OCI-LY7 (cell line): ENCODE measurements around the gene ADCY5. TPM values are rescaled to one million over a fixed set of nuclear protein-coding genes. Genes with fewer than 3 reads are reported as not detected.

ENCODE experiments used
- BruUV-seq: library from RNA; stranded (reverse); fragments of 400-500 nt; replicated peaks from 2 replicates; lab custom pipeline; 2021; lab: Mats Ljungman, UMichigan
- CTCF ChIA-PET: fragments of 300-600 bp; sonication (Branson Sonifier 250); formaldehyde crosslinking; loops from one replicate; lab custom pipeline; 2022; ENCODE audit warnings: antibody characterized with exemption; ENCODE audit not compliant: unreplicated experiment; lab: Charles Lee
- POLR2A ChIA-PET: fragments of 300-600 bp; sonication (Branson Sonifier 250); formaldehyde crosslinking; loops from one replicate; lab custom pipeline; 2022; ENCODE audit warnings: antibody characterized with exemption; lab: Charles Lee
- DNase-seq: peaks from one replicate; pipeline ENCODE4 v3.0.0-alpha.2; 2015; ENCODE audit warnings: low spot score
- H2AFZ ChIP-seq: fragments of 200-600 bp; sonication (generic), shearing (Covaris generic); 2 replicates; pipeline ENCODE4 v1.6.1; 2014; ENCODE audit warnings: mild to moderate bottlenecking, antibody characterized with exemption, low read length, moderate library complexity
- H3K27ac ChIP-seq: fragments of 200-600 bp; sonication (generic); 2 replicates; pipeline ENCODE4 v1.5.1; 2014; ENCODE audit warnings: mixed run types, low read depth, mild to moderate bottlenecking, moderate library complexity, low read length, inconsistent platforms; ENCODE audit not compliant: poor library complexity, severe bottlenecking
- H3K36me3 ChIP-seq: fragments of 200-600 bp; sonication (generic); 2 replicates; pipeline ENCODE4 v1.6.1; 2014; ENCODE audit warnings: mild to moderate bottlenecking, antibody characterized with exemption, low read length, moderate library complexity, mixed read lengths; ENCODE audit not compliant: insufficient read depth
- H3K4me1 ChIP-seq: fragments of 200-600 bp; sonication (generic); 2 replicates; pipeline ENCODE4 v1.5.1; 2014; ENCODE audit warnings: mild to moderate bottlenecking, low read length; ENCODE audit not compliant: insufficient read depth, poor library complexity, severe bottlenecking
- H3K4me2 ChIP-seq: fragments of 200-600 bp; sonication (generic); 2 replicates; pipeline ENCODE4 v1.6.1; 2014; ENCODE audit warnings: mild to moderate bottlenecking, low read length
- H3K4me3 ChIP-seq: fragments of 200-600 bp; sonication (generic); 2 replicates; pipeline ENCODE4 v1.5.1; 2014; ENCODE audit warnings: mild to moderate bottlenecking, low read depth, low read length; ENCODE audit not compliant: poor library complexity, severe bottlenecking
- H3K79me2 ChIP-seq: fragments of 200-600 bp; sonication (generic); 2 replicates; pipeline ENCODE4 v1.6.1; 2016; ENCODE audit warnings: low read depth, mild to moderate bottlenecking, low read length, moderate library complexity, mixed read lengths; ENCODE audit not compliant: insufficient read depth
- H3K9me2 ChIP-seq: fragments of 200-600 bp; sonication (generic); 2 replicates; pipeline ENCODE4 v1.6.1; 2016; ENCODE audit warnings: mild to moderate bottlenecking, low read length, mixed read lengths; ENCODE audit not compliant: insufficient read depth
- H3K9me3 ChIP-seq: fragments of 200-600 bp; sonication (generic); 2 replicates; pipeline ENCODE4 v1.6.1; 2014; ENCODE audit warnings: mild to moderate bottlenecking, mixed run types, low read length, mixed read lengths
- H4K20me1 ChIP-seq: fragments of 200-600 bp; sonication (generic); 2 replicates; pipeline ENCODE4 v1.6.1; 2014; ENCODE audit warnings: mild to moderate bottlenecking, antibody characterized with exemption, low read length, moderate library complexity, mixed read lengths; ENCODE audit not compliant: insufficient read depth
- EZH2phosphoT487 ChIP-seq: fragments of 200-600 bp; sonication (generic); IDR thresholded peaks from 2 replicates; pipeline ENCODE4 v1.6.1; 2018; ENCODE audit warnings: low read depth, borderline replicate concordance, mild to moderate bottlenecking, mixed run types, antibody characterized with exemption, low read length, moderate library complexity, mixed read lengths
- intact Hi-C: fragments of 100-400 bp; cut with micrococcal nuclease; formaldehyde crosslinking; loops from one replicate; pipeline ENCODE4 v1.10.0; 2022; ENCODE audit not compliant: unreplicated experiment
- total RNA-seq, 2 experiments: library from RNA; depleted of rRNA in 1 of 2; stranded (reverse); fragments of >200 nt in 1 of 2; shearing (Covaris generic) in 1 of 2; gene quantifications; 2 replicates each; pipeline ENCODE4 v1.2.3, GENCODE V29; 2014 to 2022
- TF ChIP-seq, protein P1 (sequence below): fragments of 200-600 bp; sonication (generic); conservative IDR thresholded peaks from 2 replicates; pipeline ENCODE4 v1.5.1; 2014; ENCODE audit warnings: mild to moderate bottlenecking, antibody characterized with exemption, low read length, moderate library complexity, mixed read lengths

The ADCY5 gene
- total RNA-seq, 2 experiments from 2014 or later: 0.03 to 0.63 TPM

DNA sequence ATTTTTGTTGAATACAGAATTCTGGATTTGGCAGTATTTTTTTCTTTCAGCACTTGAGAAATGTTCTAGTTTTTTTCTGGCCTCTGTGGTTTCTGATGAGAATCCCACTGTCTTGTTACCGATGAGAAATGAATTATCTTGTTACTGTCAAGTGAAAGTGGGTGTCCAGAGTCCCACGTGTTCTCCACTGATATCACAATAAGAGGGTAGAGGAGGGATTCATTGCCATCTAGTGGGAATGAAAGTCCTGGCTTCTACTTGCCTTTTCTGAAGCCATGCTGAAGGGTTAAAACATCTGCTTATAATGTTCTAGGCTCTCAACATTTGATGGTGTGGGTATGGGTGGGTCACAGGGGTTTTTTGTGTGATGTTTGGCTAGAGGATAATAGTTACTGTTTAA is 181.1 kb downstream of the ADCY5 start:
- no peaks in the 10 kb centered on the region for H3K9me3 ChIP-seq
- H3K4me3 ChIP-seq: no peak overlapping the region
- ChIA-PET CTCF (no interaction called here), POLR2A (no interaction called here)
- intact Hi-C loops: no loop called here
- TF ChIP-seq EZH2phosphoT487: no peak
- TF ChIP-seq, protein P1, sequence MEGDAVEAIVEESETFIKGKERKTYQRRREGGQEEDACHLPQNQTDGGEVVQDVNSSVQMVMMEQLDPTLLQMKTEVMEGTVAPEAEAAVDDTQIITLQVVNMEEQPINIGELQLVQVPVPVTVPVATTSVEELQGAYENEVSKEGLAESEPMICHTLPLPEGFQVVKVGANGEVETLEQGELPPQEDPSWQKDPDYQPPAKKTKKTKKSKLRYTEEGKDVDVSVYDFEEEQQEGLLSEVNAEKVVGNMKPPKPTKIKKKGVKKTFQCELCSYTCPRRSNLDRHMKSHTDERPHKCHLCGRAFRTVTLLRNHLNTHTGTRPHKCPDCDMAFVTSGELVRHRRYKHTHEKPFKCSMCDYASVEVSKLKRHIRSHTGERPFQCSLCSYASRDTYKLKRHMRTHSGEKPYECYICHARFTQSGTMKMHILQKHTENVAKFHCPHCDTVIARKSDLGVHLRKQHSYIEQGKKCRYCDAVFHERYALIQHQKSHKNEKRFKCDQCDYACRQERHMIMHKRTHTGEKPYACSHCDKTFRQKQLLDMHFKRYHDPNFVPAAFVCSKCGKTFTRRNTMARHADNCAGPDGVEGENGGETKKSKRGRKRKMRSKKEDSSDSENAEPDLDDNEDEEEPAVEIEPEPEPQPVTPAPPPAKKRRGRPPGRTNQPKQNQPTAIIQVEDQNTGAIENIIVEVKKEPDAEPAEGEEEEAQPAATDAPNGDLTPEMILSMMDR: no peak
- no peak overlapping the region for H3K4me2 ChIP-seq
- no peaks in the 10 kb centered on the region for H3K9me2 ChIP-seq
- no peaks in the 10 kb centered on the region for H3K79me2 ChIP-seq
- DNase-seq: no peak
- BruUV-seq: no TSS peak
- no peaks in the 10 kb centered on the region for H3K4me1 ChIP-seq
- H2AFZ ChIP-seq: no peak overlapping the region
- 0 out of 2 replicates have a peak, but pooled peaks cover 3% of the 10 kb centered on the region for H3K36me3 ChIP-seq
- no peaks in the 10 kb centered on the region for H4K20me1 ChIP-seq
- no peak overlapping the region for H3K27ac ChIP-seq

DNA sequence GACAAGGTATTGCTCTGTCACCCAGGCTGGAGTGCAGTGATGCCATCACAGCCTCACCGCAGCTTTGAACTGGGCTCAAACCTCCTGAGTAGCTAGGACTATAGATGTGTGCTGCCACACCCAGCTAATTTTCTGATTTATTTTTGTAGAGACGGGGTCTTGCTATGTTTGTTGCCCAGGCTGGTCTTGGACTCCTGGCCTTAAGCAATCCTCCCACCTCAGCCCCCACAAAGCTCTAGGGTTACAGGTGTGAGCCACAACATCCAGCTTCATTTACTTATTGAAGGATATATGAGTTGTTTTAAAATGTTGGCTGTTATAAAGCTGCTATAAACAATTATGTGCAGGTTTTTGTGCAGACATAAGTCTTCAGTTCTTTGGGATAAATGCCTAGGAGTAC is 184.9 kb downstream of the ADCY5 start:
- H3K36me3 ChIP-seq: peaks cover 6% of the 10 kb centered on the region; the same call in 1 of the 2 replicates
- H3K4me1 ChIP-seq: peaks cover 7% of the 10 kb centered on the region
- no peak for DNase-seq
- intact Hi-C loops: no loop called here
- no peaks in the 10 kb centered on the region for H3K9me2 ChIP-seq
- no peak for TF ChIP-seq EZH2phosphoT487
- TF ChIP-seq, protein P1: no peak
- no peak overlapping the region for H2AFZ ChIP-seq
- CTCF ChIA-PET: no interaction called here
- POLR2A ChIA-PET: interaction anchor here (0.6 to 0.7 kb wide), 2 partner anchors 62 to 1549 kb away, joined by 3 to 5 read pairs; partner anchors contain the start of gene SEC22A
- no peak overlapping the region for H3K27ac ChIP-seq
- no peak overlapping the region for H3K4me3 ChIP-seq
- H4K20me1 ChIP-seq: no peaks in the 10 kb centered on the region
- no peaks in the 10 kb centered on the region for H3K79me2 ChIP-seq
- BruUV-seq: no TSS peak
- H3K4me2 ChIP-seq: no peak overlapping the region
- H3K9me3 ChIP-seq: no peaks in the 10 kb centered on the region

DNA sequence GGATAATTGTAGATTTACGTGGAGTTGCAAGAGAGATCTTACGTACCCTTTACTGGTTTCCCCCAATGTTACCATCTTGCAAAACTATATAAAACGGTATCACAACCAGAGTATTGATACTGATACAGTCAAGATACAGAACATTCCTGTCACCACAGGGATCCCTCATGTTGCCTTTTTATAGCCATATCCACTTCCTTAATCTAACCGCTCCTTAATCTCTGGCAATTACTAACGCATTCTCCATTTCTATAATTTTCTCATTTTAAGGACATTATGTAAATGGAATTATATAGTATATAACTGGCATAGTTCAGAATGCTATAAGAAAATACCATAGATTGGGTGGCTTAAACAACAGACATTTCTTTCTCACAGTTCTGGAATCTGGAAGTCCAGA is 186.0 kb downstream of the ADCY5 start:
- H3K4me3 ChIP-seq: no peak overlapping the region
- peaks cover 6% of the 10 kb centered on the region; the same call in 1 of the 2 replicates for H3K36me3 ChIP-seq
- no peaks in the 10 kb centered on the region for H3K79me2 ChIP-seq
- no peaks in the 10 kb centered on the region for H4K20me1 ChIP-seq
- no TSS peak for BruUV-seq
- no peak overlapping the region for H2AFZ ChIP-seq
- no peak for TF ChIP-seq EZH2phosphoT487
- TF ChIP-seq, protein P1: no peak
- intact Hi-C loops: no loop called here
- DNase-seq: no peak
- ChIA-PET CTCF (no interaction called here), POLR2A (no interaction called here)
- H3K4me1 ChIP-seq: peaks cover 7% of the 10 kb centered on the region
- H3K9me2 ChIP-seq: no peaks in the 10 kb centered on the region
- no peaks in the 10 kb centered on the region for H3K9me3 ChIP-seq
- no peak overlapping the region for H3K27ac ChIP-seq
- H3K4me2 ChIP-seq: no peak overlapping the region
